K562 (cell line): Measurements from ENCODE around the gene CCDC136. TPM values are rescaled to one million over a fixed set of nuclear protein-coding genes. Genes with fewer than 3 reads are reported as not detected.

ENCODE experiments used
- ADNP ChIP-seq: fragments of 200-800 bp; sonication (Bioruptor generic); IDR thresholded peaks from 2 replicates; pipeline ENCODE4 v1.6.1; 2016; ENCODE audit warnings: missing genetic modification characterization, missing compliant biosample characterization
- ARHGAP35 ChIP-seq: fragments of 450-650 bp; IDR thresholded peaks from 2 replicates; pipeline ENCODE4 v1.6.1; 2018; ENCODE audit not compliant: partially characterized antibody
- BRF1 ChIP-seq: IDR thresholded peaks from 3 replicates; pipeline ENCODE4 v1.6.1; 2011; ENCODE audit warnings: borderline replicate concordance, mild to moderate bottlenecking; ENCODE audit not compliant: insufficient read length; ENCODE audit errors: extremely low read depth
- HNRNPLL ChIP-seq: fragments of 200-400 bp; formaldehyde crosslinking; IDR thresholded peaks from 2 replicates; pipeline ENCODE4 v1.6.1; 2017; ENCODE audit warnings: low read length, low read depth, mild to moderate bottlenecking; ENCODE audit not compliant: poor library complexity, severe bottlenecking
- HSF4 ChIP-seq: fragments of 250-450 bp; sonication (Bioruptor Pico); IDR thresholded peaks from 2 replicates; pipeline ENCODE4 v2.1.2; 2022; ENCODE audit warnings: mild to moderate bottlenecking, moderate library complexity, borderline replicate concordance
- MIER1 ChIP-seq: fragments of 450-650 bp; IDR thresholded peaks from 2 replicates; pipeline ENCODE4 v1.6.1; 2016; ENCODE audit warnings: antibody characterized with exemption, mild to moderate bottlenecking, low read depth
- PHF21A ChIP-seq: fragments of 450-650 bp; IDR thresholded peaks from 2 replicates; pipeline ENCODE4 v1.6.1; 2017; ENCODE audit warnings: low read depth, borderline replicate concordance
- SIN3B ChIP-seq: fragments of 450-650 bp; IDR thresholded peaks from 2 replicates; pipeline ENCODE4 v1.6.1; 2017; ENCODE audit warnings: low read depth, mild to moderate bottlenecking, moderate library complexity
- THRAP3 ChIP-seq: fragments of 450-650 bp; IDR thresholded peaks from 2 replicates; pipeline ENCODE4 v1.6.1; 2016; ENCODE audit warnings: mild to moderate bottlenecking, inconsistent platforms, borderline replicate concordance
- WHSC1 ChIP-seq: IDR thresholded peaks from one replicate; pipeline ENCODE4 v1.6.1; 2012; ENCODE audit warnings: low read length, control low read depth, inconsistent platforms
- ZBTB7A ChIP-seq: IDR thresholded peaks from 2 replicates; pipeline ENCODE4 v1.6.1; 2011; ENCODE audit warnings: low read depth, mild to moderate bottlenecking, low read length, moderate library complexity, borderline replicate concordance; ENCODE audit not compliant: control insufficient read depth
- ZNF311 ChIP-seq: fragments of 250-450 bp; sonication (Bioruptor Pico); IDR thresholded peaks from 2 replicates; pipeline ENCODE4 v1.4.0; 2020; ENCODE audit warnings: mild to moderate bottlenecking, moderate library complexity
- ZNF586 ChIP-seq: fragments of 450-650 bp; formaldehyde crosslinking; conservative IDR thresholded peaks from 2 replicates; pipeline ENCODE4 v1.4.0; 2020; ENCODE audit warnings: mild to moderate bottlenecking, moderate library complexity
- ZNF778 ChIP-seq: fragments of 450-650 bp; formaldehyde crosslinking; IDR thresholded peaks from 2 replicates; pipeline ENCODE4 v1.4.0; 2020; ENCODE audit warnings: mild to moderate bottlenecking, moderate library complexity
- ZNF780A ChIP-seq: fragments of 250-450 bp; sonication (Bioruptor Pico); IDR thresholded peaks from 2 replicates; pipeline ENCODE4 v1.5.0; 2021; ENCODE audit warnings: mild to moderate bottlenecking
- polyA plus RNA-seq, 8 experiments: library from polyadenylated mRNA; depleted of rRNA in 4 of 8; stranded (reverse) in 5 of 8; unstranded in 3 of 8; fragments of >200 nt; fragmentation: Nextera tagmentation in 2 of 8; fragmentation: Illumina TruSeq in 1 of 8; extraction: Ambion mirVana in 2 of 8; extraction: Trizol in 1 of 8; gene quantifications; 2 replicates each; pipeline versions ENCODE4 v1.2.1 to v1.2.3, GENCODE V29; 2011 to 2014; ENCODE audit warnings: inconsistent platforms in 1 of 8, missing spikeins in 1 of 8
- total RNA-seq, 7 experiments: library from RNA; depleted of rRNA in 6 of 7; stranded (reverse); fragments of >200 nt in 6 of 7; fragmentation: Illumina TruSeq in 2 of 7; extraction: Trizol in 2 of 7; gene quantifications; 2 replicates each; pipeline versions ENCODE4 v1.2.1 to v1.2.3, GENCODE V29; 2011 to 2021; ENCODE audit warnings: low replicate concordance in 1 of 7
- TF ChIP-seq, protein P1 (sequence below), 2 experiments: fragments of 150-350 bp in 1 of 2; IDR thresholded peaks; 2 replicates each; pipeline ENCODE4 v1.6.1; 2012 to 2016; ENCODE audit warnings: low read depth in 2 of 2, low read length in 2 of 2, mild to moderate bottlenecking in 1 of 2, moderate library complexity in 1 of 2
- TF ChIP-seq, protein P2 (sequence below): sonication (generic); formaldehyde crosslinking; IDR thresholded peaks from 2 replicates; pipeline ENCODE4 v1.8.0; 2022; ENCODE audit warnings: mild to moderate bottlenecking, missing genetic modification reagents
- TF ChIP-seq, protein P3 (sequence below): sonication (generic); formaldehyde crosslinking; IDR thresholded peaks from 2 replicates; pipeline ENCODE4 v1.8.0; 2022; ENCODE audit warnings: mild to moderate bottlenecking, low read depth, missing genetic modification reagents
- TF ChIP-seq, protein P4 (sequence below): sonication (generic); formaldehyde crosslinking; IDR thresholded peaks from 2 replicates; pipeline ENCODE4 v1.8.0; 2022; ENCODE audit warnings: missing genetic modification reagents, mild to moderate bottlenecking, borderline replicate concordance

CCDC136 gene
- total and polyA plus RNA-seq, 9 of the 15 experiments (the other 6 are each of a cell fraction or from before 2014, with no cell fraction given), result 2.4 to 40.8 (median 26.5) TPM

DNA sequence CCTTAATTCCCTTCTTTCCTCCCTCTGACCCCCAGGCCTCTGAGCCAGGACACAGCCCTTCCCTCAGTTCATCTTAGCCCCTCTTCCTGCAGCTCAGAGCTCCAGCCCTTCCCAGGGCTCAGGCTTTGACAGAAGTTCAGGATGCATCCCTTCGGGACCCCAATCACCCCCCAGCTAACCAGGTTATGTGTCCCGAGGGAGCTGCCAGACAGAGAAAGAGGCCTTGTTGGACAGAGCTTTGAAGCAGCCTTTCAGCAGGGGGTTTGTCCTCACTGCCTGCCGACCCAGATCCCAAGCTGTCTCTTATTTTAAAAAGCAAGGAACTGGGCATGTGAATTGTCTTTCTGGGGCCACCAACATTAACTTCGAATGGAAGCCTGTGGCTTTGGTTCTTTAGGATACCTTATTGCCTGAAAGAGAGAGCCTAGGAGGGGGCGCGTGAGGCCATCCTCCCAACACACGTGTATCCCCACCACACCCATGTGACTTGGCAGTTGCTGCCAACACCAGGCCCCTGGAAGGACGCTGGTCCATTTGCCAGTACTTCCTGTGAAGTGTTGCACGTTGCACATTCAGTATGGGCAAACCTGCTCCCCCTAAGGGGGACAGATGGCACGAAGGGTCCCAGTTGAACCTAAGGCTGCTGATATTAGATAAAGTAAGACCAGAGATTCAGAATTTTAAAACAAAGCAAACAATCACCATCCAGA lies 858 bp downstream of the CCDC136 start (continued):
- TF ChIP-seq, protein P1, sequence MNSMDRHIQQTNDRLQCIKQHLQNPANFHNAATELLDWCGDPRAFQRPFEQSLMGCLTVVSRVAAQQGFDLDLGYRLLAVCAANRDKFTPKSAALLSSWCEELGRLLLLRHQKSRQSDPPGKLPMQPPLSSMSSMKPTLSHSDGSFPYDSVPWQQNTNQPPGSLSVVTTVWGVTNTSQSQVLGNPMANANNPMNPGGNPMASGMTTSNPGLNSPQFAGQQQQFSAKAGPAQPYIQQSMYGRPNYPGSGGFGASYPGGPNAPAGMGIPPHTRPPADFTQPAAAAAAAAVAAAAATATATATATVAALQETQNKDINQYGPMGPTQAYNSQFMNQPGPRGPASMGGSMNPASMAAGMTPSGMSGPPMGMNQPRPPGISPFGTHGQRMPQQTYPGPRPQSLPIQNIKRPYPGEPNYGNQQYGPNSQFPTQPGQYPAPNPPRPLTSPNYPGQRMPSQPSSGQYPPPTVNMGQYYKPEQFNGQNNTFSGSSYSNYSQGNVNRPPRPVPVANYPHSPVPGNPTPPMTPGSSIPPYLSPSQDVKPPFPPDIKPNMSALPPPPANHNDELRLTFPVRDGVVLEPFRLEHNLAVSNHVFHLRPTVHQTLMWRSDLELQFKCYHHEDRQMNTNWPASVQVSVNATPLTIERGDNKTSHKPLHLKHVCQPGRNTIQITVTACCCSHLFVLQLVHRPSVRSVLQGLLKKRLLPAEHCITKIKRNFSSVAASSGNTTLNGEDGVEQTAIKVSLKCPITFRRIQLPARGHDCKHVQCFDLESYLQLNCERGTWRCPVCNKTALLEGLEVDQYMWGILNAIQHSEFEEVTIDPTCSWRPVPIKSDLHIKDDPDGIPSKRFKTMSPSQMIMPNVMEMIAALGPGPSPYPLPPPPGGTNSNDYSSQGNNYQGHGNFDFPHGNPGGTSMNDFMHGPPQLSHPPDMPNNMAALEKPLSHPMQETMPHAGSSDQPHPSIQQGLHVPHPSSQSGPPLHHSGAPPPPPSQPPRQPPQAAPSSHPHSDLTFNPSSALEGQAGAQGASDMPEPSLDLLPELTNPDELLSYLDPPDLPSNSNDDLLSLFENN (IDR thresholded peaks at IDR 0.05; ENCODE audit: low read depth in 2 of 2, low read length in 2 of 2), result no peak
- TF ChIP-seq, protein P2, sequence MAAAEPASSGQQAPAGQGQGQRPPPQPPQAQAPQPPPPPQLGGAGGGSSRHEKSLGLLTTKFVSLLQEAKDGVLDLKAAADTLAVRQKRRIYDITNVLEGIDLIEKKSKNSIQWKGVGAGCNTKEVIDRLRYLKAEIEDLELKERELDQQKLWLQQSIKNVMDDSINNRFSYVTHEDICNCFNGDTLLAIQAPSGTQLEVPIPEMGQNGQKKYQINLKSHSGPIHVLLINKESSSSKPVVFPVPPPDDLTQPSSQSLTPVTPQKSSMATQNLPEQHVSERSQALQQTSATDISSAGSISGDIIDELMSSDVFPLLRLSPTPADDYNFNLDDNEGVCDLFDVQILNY (CRISPR knock-in tag), result 0 out of 2 replicates have a peak, but pooled peaks have one; percentile 31
- TF ChIP-seq WHSC1 (no peak), ZNF311 (CRISPR knock-in tag) (no peak), PHF21A (no peak), MIER1 (no peak), ADNP (tag) (no peak), THRAP3 (no peak), ZBTB7A (no peak), ZNF586 (CRISPR knock-in tag) (no peak), HSF4 (CRISPR knock-in tag) (no peak), HNRNPLL (no peak), SIN3B (no peak), ZNF780A (CRISPR knock-in tag) (no peak), BRF1 (no peak), ZNF778 (CRISPR knock-in tag) (no peak), ARHGAP35 (no peak)
- TF ChIP-seq, protein P3, sequence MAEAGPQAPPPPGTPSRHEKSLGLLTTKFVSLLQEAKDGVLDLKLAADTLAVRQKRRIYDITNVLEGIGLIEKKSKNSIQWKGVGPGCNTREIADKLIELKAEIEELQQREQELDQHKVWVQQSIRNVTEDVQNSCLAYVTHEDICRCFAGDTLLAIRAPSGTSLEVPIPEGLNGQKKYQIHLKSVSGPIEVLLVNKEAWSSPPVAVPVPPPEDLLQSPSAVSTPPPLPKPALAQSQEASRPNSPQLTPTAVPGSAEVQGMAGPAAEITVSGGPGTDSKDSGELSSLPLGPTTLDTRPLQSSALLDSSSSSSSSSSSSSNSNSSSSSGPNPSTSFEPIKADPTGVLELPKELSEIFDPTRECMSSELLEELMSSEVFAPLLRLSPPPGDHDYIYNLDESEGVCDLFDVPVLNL (CRISPR knock-in tag), result no peak
- TF ChIP-seq, protein P4, sequence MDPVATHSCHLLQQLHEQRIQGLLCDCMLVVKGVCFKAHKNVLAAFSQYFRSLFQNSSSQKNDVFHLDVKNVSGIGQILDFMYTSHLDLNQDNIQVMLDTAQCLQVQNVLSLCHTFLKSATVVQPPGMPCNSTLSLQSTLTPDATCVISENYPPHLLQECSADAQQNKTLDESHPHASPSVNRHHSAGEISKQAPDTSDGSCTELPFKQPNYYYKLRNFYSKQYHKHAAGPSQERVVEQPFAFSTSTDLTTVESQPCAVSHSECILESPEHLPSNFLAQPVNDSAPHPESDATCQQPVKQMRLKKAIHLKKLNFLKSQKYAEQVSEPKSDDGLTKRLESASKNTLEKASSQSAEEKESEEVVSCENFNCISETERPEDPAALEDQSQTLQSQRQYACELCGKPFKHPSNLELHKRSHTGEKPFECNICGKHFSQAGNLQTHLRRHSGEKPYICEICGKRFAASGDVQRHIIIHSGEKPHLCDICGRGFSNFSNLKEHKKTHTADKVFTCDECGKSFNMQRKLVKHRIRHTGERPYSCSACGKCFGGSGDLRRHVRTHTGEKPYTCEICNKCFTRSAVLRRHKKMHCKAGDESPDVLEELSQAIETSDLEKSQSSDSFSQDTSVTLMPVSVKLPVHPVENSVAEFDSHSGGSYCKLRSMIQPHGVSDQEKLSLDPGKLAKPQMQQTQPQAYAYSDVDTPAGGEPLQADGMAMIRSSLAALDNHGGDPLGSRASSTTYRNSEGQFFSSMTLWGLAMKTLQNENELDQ (CRISPR knock-in tag), result no peak
